Measurements from ENCODE around the gene CDK8. TPM values are rescaled to one million over a fixed set of nuclear protein-coding genes. Genes with fewer than 3 reads are reported as not detected.
"Not testable (repeated sequence)": the region's sequence is repeated elsewhere in the genome, so short reads cannot be mapped to it uniquely, and the experiment has no call there.

CDK8 gene
- total and polyA plus RNA-seq, 8 donors: 7.3 to 12.5 (median 9.9) TPM

DNA sequence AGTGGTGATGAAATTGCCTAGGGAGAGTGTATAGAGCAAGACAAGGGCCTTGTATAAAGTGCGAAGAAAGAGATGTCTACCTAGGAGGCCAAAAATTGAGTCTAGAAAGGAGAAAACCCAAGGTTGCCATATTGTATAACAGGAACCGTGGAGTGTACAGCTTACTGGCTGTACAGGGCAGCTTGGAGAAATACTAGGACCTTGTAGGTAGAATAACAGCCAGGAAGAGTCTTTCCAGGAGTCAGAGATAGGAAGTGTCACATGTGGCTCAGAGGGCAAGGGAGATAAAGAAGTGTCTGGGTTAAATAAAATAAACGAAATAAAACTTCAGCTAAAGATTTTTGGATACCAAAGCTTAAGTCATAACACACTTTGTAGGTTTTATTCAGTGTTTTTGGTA lies 12.4 kb downstream of the CDK8 start:
- Histone ChIP-seq H3K27me3 (no peaks in the 10 kb centered on the region), H3K4me1 (peaks cover 0 to 14% (median 9%) of the 10 kb centered on the region in 3 donors), H3K27ac (no peak overlapping the region), H3K36me3 (no peaks in the 10 kb centered on the region), H3K9me3 (no peaks in the 10 kb centered on the region), H3K4me3 (no peak overlapping the region)
- intact Hi-C loops (cut with DNase I): no loop called here
- DNase-seq (no peak), FAIRE-seq (no peak), ATAC-seq (no peak)
- WGBS, 2 donors: 61 to 62% methylated on average over 3 of the region's 3 CpGs
- TF ChIP-seq, protein P1, sequence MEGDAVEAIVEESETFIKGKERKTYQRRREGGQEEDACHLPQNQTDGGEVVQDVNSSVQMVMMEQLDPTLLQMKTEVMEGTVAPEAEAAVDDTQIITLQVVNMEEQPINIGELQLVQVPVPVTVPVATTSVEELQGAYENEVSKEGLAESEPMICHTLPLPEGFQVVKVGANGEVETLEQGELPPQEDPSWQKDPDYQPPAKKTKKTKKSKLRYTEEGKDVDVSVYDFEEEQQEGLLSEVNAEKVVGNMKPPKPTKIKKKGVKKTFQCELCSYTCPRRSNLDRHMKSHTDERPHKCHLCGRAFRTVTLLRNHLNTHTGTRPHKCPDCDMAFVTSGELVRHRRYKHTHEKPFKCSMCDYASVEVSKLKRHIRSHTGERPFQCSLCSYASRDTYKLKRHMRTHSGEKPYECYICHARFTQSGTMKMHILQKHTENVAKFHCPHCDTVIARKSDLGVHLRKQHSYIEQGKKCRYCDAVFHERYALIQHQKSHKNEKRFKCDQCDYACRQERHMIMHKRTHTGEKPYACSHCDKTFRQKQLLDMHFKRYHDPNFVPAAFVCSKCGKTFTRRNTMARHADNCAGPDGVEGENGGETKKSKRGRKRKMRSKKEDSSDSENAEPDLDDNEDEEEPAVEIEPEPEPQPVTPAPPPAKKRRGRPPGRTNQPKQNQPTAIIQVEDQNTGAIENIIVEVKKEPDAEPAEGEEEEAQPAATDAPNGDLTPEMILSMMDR (IDR thresholded peaks at IDR 0.05): no peak

DNA sequence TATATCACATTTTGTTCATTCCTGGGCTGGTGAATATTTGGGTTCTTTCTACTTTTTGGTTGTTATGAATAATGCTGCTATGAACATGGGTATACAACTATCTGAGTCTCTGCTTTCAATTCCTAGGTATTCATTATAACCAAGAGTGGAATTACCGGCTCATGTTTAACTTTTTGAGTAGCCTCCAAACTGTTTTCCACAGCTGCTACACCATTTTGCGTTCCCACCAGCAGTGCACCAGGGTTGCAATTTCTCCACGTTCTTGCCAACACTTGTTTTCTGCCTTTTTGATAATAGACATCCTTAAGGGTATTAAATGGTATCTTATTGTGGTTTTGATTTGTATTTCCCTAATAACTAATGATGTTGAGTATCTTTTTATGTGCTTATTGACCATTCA lies 16.8 kb downstream of the CDK8 start:
- Histone ChIP-seq H3K4me3 (no peak overlapping the region), H3K4me1 (peaks cover 0 to 18% (median 9%) of the 10 kb centered on the region in 3 donors), H3K36me3 (no peaks in the 10 kb centered on the region), H3K27me3 (no peaks in the 10 kb centered on the region), H3K9me3 (no peaks in the 10 kb centered on the region), H3K27ac (peak overlapping the region in 2 of 4 donors; percentile 70 to 80)
- DNase-seq: peak in 4 of 6 donors; percentile 40 to 65 (median 61)
- TF ChIP-seq, protein P1 (IDR thresholded peaks at IDR 0.05): no peak
- intact Hi-C loops (cut with DNase I): no loop called here
- FAIRE-seq: no peak
- peak; percentile 80 to 93 (median 90) for ATAC-seq
- WGBS, 2 donors: 39 to 48% methylated on average over 3 of the region's 3 CpGs

DNA sequence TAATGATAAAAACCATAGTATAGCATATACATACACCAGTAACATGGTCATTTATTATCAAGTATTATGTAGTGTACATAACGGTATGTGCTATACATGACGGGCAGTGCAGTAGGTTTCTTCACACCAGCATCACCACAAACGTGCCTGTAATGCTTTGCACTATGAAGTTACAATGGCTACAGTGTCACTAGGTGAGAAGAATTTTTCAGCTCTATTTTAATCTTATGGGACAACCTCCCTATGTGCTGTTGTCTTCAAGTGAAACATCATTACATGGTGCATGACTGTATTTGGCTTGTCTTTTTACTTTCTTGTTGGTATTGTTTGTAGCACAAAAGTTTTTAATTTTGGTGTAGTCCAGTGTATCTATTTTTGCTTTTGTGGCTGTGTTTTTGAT lies 18.7 kb downstream of the CDK8 start:
- Histone ChIP-seq H3K4me3 (no peak overlapping the region), H3K4me1 (peaks cover 5 to 28% (median 10%) of the 10 kb centered on the region in 3 donors), H3K27ac (no peak overlapping the region), H3K36me3 (no peaks in the 10 kb centered on the region), H3K27me3 (no peaks in the 10 kb centered on the region), H3K9me3 (no peaks in the 10 kb centered on the region)
- TF ChIP-seq, protein P1 (IDR thresholded peaks at IDR 0.05): no peak
- 81 to 82% methylated on average over 3 of the region's 3 CpGs for WGBS, 2 donors
- no peak for DNase-seq
- no peak for FAIRE-seq
- intact Hi-C loops (cut with DNase I): no loop called here
- no peak for ATAC-seq

DNA sequence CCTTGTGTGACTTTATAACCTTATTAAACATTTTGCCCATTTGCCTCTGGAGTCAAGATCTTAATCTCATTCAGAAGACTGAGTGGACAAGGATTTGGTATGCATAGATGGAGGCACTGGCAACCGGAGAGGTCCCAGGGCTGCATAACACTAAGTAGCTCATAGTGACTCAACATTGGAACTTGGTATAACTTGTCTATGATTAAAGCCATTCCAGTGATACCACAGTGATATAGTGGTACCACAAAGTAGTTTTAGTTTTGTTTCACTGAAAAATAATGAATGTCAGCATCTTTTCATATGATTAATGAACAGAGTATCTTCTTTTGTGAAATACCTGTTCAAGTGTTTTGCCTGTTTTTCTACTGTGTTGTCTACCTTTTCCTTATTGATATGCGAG lies 26.4 kb downstream of the CDK8 start:
- Histone ChIP-seq H3K4me3 (no peak overlapping the region), H3K36me3 (no peaks in the 10 kb centered on the region), H3K4me1 (peaks cover 5 to 10% (median 9%) of the 10 kb centered on the region in 3 donors), H3K27me3 (no peaks in the 10 kb centered on the region), H3K27ac (no peak overlapping the region), H3K9me3 (no peaks in the 10 kb centered on the region)
- WGBS, 2 donors: 95 to 98% methylated on average over 2 of the region's 2 CpGs
- TF ChIP-seq, protein P1 (IDR thresholded peaks at IDR 0.05): no peak
- DNase-seq (no peak), ATAC-seq (no peak), FAIRE-seq (no peak)
- intact Hi-C loops (cut with DNase I): no loop called here

DNA sequence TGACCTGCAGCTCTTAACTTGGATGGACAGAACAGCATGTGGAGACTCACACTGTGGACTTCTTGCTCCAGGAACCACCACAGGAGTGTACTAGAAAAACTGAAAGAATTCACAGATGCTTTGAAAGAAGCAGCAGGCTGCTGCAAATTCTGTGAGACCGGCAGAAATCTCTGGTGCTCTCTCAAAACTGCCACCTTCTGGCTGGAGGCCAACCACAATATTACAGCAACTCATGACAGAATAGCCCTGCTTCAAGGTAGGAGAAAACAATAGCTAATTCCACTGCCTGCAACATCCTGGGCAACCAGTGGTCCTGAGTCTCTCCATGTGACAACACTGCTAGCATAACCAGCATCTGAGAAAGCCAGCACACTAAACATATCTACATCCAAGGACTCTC lies 26.9 kb downstream of the CDK8 start:
- Histone ChIP-seq H3K27ac (no peak overlapping the region), H3K36me3 (no peaks in the 10 kb centered on the region), H3K27me3 (no peaks in the 10 kb centered on the region), H3K4me3 (no peak overlapping the region), H3K9me3 (no peaks in the 10 kb centered on the region), H3K4me1 (peaks cover 5 to 10% (median 9%) of the 10 kb centered on the region in 3 donors)
- 77 to 83% methylated on average over 1 of the region's 1 CpG for WGBS, 2 donors
- TF ChIP-seq, protein P1 (IDR thresholded peaks at IDR 0.05): no peak
- DNase-seq (no peak), FAIRE-seq (no peak), ATAC-seq (no peak)
- intact Hi-C loops (cut with DNase I): no loop called here

DNA sequence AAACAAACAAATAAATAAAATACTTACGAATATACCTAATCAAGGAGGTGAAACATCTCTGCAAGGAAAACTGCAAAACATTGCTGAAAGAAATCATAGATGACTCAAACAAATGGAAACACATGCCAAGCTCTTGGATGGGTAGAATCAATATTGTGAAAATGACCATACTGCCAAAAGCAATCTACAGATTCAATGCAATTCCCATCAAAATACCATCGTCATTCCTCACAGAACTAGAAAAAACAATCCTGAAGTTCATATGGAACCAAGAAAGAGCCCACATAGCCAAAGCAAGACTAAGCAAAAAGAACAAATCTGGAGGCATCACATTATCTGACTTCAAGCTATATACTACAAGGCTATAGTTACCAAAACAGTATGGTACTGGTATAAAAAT lies 32.0 kb downstream of the CDK8 start:
- FAIRE-seq; H3K4me1 ChIP-seq; H3K4me3 ChIP-seq; H3K27me3 ChIP-seq; H3K9me3 ChIP-seq; H3K36me3 ChIP-seq; intact Hi-C loops (cut with DNase I); DNase-seq; ATAC-seq; H3K27ac ChIP-seq: not testable (repeated sequence)
- WGBS, 2 donors: 45 to 48% methylated on average over 2 of the region's 2 CpGs

DNA sequence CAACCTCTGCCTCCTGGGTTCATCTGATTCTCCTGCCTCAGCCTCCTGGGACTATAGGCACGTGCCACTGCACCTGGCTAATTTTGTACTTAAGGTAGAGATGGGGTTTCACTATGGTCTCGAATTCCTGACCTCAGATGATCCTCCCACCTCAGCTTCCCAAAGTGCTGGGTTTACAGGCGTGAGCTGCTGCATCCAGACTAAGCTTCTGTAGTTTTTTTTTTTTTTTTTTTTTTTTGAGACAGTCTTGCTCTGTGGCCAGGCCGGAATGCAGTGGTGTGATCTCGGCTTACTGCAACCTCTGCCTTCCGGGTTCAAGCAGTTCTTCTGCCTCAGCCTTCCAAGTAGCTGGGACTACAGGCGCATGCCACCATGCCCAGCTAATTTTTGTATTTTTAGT lies 34.9 kb downstream of the CDK8 start:
- ATAC-seq; FAIRE-seq; H3K27me3 ChIP-seq; H3K36me3 ChIP-seq; H3K4me1 ChIP-seq; intact Hi-C loops (cut with DNase I); H3K9me3 ChIP-seq; H3K4me3 ChIP-seq; DNase-seq; H3K27ac ChIP-seq: not testable (repeated sequence)
- WGBS, 2 donors: 96 to 97% methylated on average over 7 of the region's 7 CpGs
